ENCODE data around the gene UBE3D.

DNA sequence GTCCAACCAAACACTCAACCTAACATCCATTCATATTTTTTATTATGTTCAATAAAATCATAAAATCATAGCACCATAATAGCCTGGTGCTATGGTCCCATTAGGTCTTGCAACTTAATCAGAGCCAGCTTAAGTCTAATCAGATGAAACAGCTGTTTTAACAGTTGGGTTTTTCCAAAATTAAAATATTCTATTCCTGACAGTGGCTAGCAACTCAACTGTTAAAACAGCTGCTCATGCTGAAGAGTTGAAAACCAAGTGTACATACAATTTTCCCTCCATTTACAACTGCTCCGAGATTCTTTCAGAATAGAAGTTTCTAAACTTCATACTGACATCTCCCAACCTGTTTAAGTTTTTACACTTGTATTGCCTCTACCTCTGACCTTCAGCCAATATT is 89.5 kb downstream of the UBE3D start:
- TF ChIP-seq EZH2 (optimal IDR thresholded peaks at IDR 0.05; ENCODE audit: low read depth, low read length) (no peak), EZH2phosphoT487 (IDR thresholded peaks at IDR 0.05; ENCODE audit: low read length) (no peak)
- TF ChIP-seq, protein P1, sequence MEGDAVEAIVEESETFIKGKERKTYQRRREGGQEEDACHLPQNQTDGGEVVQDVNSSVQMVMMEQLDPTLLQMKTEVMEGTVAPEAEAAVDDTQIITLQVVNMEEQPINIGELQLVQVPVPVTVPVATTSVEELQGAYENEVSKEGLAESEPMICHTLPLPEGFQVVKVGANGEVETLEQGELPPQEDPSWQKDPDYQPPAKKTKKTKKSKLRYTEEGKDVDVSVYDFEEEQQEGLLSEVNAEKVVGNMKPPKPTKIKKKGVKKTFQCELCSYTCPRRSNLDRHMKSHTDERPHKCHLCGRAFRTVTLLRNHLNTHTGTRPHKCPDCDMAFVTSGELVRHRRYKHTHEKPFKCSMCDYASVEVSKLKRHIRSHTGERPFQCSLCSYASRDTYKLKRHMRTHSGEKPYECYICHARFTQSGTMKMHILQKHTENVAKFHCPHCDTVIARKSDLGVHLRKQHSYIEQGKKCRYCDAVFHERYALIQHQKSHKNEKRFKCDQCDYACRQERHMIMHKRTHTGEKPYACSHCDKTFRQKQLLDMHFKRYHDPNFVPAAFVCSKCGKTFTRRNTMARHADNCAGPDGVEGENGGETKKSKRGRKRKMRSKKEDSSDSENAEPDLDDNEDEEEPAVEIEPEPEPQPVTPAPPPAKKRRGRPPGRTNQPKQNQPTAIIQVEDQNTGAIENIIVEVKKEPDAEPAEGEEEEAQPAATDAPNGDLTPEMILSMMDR (IDR thresholded peaks at IDR 0.05; ENCODE audit: low read length): no peak
